Liver (tissue), 9 donors: ENCODE results near the gene TPGS1. TPM values are rescaled to one million over a fixed set of nuclear protein-coding genes. Genes with fewer than 3 reads are reported as not detected.

Source experiments
- DNase-seq: peaks from one replicate; pipeline ENCODE4 v3.0.0-alpha.2; 2017; ENCODE audit warnings: low spot score
- H3K27ac ChIP-seq, 2 donors: one replicate each; pipeline ENCODE4 v1.7.0; 2013; ENCODE audit warnings: inconsistent platforms in 2 of 2, low read length in 2 of 2, control low read depth in 1 of 2, low read depth in 1 of 2, mild to moderate bottlenecking in 1 of 2
- H3K27me3 ChIP-seq, 4 donors: one replicate each; pipeline versions ENCODE4 v1.6.1 to v1.7.0; 2013; ENCODE audit warnings: low read length in 3 of 4, inconsistent platforms in 1 of 4, mild to moderate bottlenecking in 1 of 4, moderate library complexity in 1 of 4; ENCODE audit not compliant: control insufficient read depth in 4 of 4, insufficient read depth in 4 of 4
- H3K36me3 ChIP-seq, 4 donors: one replicate each; pipeline versions ENCODE4 v1.6.1 to v1.7.0; 2013; ENCODE audit warnings: low read length in 3 of 4, mild to moderate bottlenecking in 3 of 4, low read depth in 1 of 4, moderate library complexity in 1 of 4; ENCODE audit not compliant: control insufficient read depth in 4 of 4, insufficient read depth in 3 of 4
- H3K4me1 ChIP-seq, 4 donors: one replicate each; pipeline versions ENCODE4 v1.6.1 to v1.7.0; 2013; ENCODE audit warnings: low read length in 3 of 4, mild to moderate bottlenecking in 3 of 4, moderate library complexity in 1 of 4; ENCODE audit not compliant: control insufficient read depth in 4 of 4, insufficient read depth in 4 of 4
- H3K4me3 ChIP-seq, 3 donors: one replicate each; pipeline versions ENCODE4 v1.6.1 to v1.7.0; 2013; ENCODE audit warnings: low read length in 3 of 3, control low read depth in 1 of 3, low read depth in 1 of 3, mild to moderate bottlenecking in 1 of 3
- H3K9ac ChIP-seq, 2 donors: one replicate each; pipeline ENCODE4 v1.7.0; 2013; ENCODE audit warnings: low read length in 2 of 2, mild to moderate bottlenecking in 2 of 2, moderate library complexity in 2 of 2, control low read depth in 1 of 2, low read depth in 1 of 2
- H3K9me3 ChIP-seq, 4 donors: one replicate each; pipeline versions ENCODE4 v1.6.1 to v1.7.0; 2013; ENCODE audit warnings: low read length in 3 of 4; ENCODE audit not compliant: control insufficient read depth in 4 of 4
- CTCF ChIP-seq: fragments of 150-350 bp; IDR thresholded peaks from 2 replicates; pipeline ENCODE4 v1.5.1; 2017; ENCODE audit warnings: improper control_type of control experiment, low read depth, low read length; ENCODE audit not compliant: missing input control
- FOXA1 ChIP-seq: IDR thresholded peaks from 2 replicates; pipeline ENCODE4 v1.6.1; 2016; ENCODE audit warnings: antibody characterized with exemption
- FOXA2 ChIP-seq: IDR thresholded peaks from 2 replicates; pipeline ENCODE4 v1.6.1; 2016; ENCODE audit warnings: antibody characterized with exemption
- GABPA ChIP-seq, 2 donors: IDR thresholded peaks in 1 of 2; conservative IDR thresholded peaks in 1 of 2; 2 replicates each; pipeline ENCODE4 v1.6.1; 2016; ENCODE audit warnings: antibody characterized with exemption in 2 of 2, mild to moderate bottlenecking in 1 of 2, moderate library complexity in 1 of 2
- HNF4A ChIP-seq, 2 donors: conservative IDR thresholded peaks; 2 replicates each; pipeline ENCODE4 v1.6.1; 2016; ENCODE audit warnings: antibody characterized with exemption in 2 of 2, mild to moderate bottlenecking in 2 of 2
- HNF4G ChIP-seq: IDR thresholded peaks from 2 replicates; pipeline ENCODE4 v1.6.1; 2016; ENCODE audit warnings: antibody characterized with exemption
- JUND ChIP-seq, 2 donors: IDR thresholded peaks; 2 replicates each; pipeline ENCODE4 v1.6.1; 2016; ENCODE audit warnings: antibody characterized with exemption in 2 of 2
- MAX ChIP-seq: IDR thresholded peaks from 2 replicates; pipeline ENCODE4 v1.6.1; 2016; ENCODE audit warnings: antibody characterized with exemption
- RAD21 ChIP-seq, 2 donors: IDR thresholded peaks; 2 replicates each; pipeline ENCODE4 v1.6.1; 2016; ENCODE audit warnings: antibody characterized with exemption in 2 of 2, mild to moderate bottlenecking in 2 of 2
- REST ChIP-seq: IDR thresholded peaks from 2 replicates; pipeline ENCODE4 v1.6.1; 2016; ENCODE audit warnings: antibody characterized with exemption, mild to moderate bottlenecking
- RXRA ChIP-seq, 2 donors: IDR thresholded peaks; 2 replicates each; pipeline ENCODE4 v1.6.1; 2017 to 2018; ENCODE audit warnings: antibody characterized with exemption in 2 of 2, mild to moderate bottlenecking in 1 of 2
- SP1 ChIP-seq: IDR thresholded peaks from 2 replicates; pipeline ENCODE4 v1.6.1; 2018; ENCODE audit warnings: antibody characterized with exemption, mild to moderate bottlenecking
- TAF1 ChIP-seq: conservative IDR thresholded peaks from 2 replicates; pipeline ENCODE4 v1.6.1; 2016; ENCODE audit warnings: antibody characterized with exemption, mild to moderate bottlenecking
- YY1 ChIP-seq: IDR thresholded peaks from 2 replicates; pipeline ENCODE4 v1.6.1; 2016; ENCODE audit warnings: antibody characterized with exemption, mild to moderate bottlenecking
- WGBS: extraction: QIAGEN DNeasy Blood & Tissue Kit; methylation state at CpG from one replicate; pipeline ENCODE4 v1.1.7; 2013; 5-methylcytosine and 5-hydroxymethylcytosine counted together
- polyA plus RNA-seq, 2 donors: library from polyadenylated mRNA; stranded (reverse) in 1 of 2; unstranded in 1 of 2; fragments of 200-250 nt in 1 of 2; fragments of >200 nt in 1 of 2; fragmentation: Nextera tagmentation in 1 of 2; extraction: Ambion mirVana in 1 of 2; gene quantifications; one replicate each; pipeline versions ENCODE4 v1.2.1 to v1.2.3, GENCODE V29; 2013 to 2015
- total RNA-seq, 2 donors: library from RNA; depleted of rRNA; stranded (reverse); fragments of >200 nt; gene quantifications; one replicate each; pipeline ENCODE4 v1.2.3, GENCODE V29; 2014
- donor health status: healthy.
- donor health status: healthy.
- donor health status: healthy.
- donor health status: healthy.
- donor health status: healthy.

The TPGS1 gene
- total and polyA plus RNA-seq, 4 donors: 1.7 to 15.5 (median 14.7) TPM

- H3K27me3 ChIP-seq: no peaks in the 10 kb centered on the region
- TF ChIP-seq RXRA (IDR thresholded peaks at IDR 0.05) (peak; percentile 29 to 57), HNF4A (conservative IDR thresholded peaks at IDR 0.05) (peak; percentile 49 to 57), MAX (no peak), SP1 (peak; percentile 65)
- peak overlapping the region; percentile 58 to 59 for H3K9ac ChIP-seq
- WGBS: 60% methylated on average over 38 of the region's 38 CpGs
- H3K27ac ChIP-seq: peak overlapping the region; percentile 94 to 95
- no peaks in the 10 kb centered on the region for H3K36me3 ChIP-seq
- H3K4me1 ChIP-seq: peaks cover 12 to 33% (median 17%) of the 10 kb centered on the region in 4 donors
- no peak for DNase-seq
- H3K4me3 ChIP-seq: peak overlapping the region; percentile 74 to 83 (median 75)
- no peaks in the 10 kb centered on the region for H3K9me3 ChIP-seq
Observed at GRCh38 chr19:530134-531008, 23.1 kb downstream of the TPGS1 start.

- peak; percentile 93 for DNase-seq
- Histone ChIP-seq H3K36me3 (peaks cover 0 to 2% (median 0%) of the 10 kb centered on the region in 4 donors), H3K27me3 (no peaks in the 10 kb centered on the region), H3K4me3 (peak overlapping the region; percentile 74 to 83 (median 75)), H3K27ac (peak overlapping the region; percentile 94 to 95), H3K4me1 (peaks cover 15 to 37% (median 22%) of the 10 kb centered on the region in 4 donors), H3K9ac (peak overlapping the region; percentile 58 to 59), H3K9me3 (no peaks in the 10 kb centered on the region)
- no peak for TF ChIP-seq MAX
- peak; percentile 2 for TF ChIP-seq CTCF
- TF ChIP-seq YY1: peak; percentile 19
- WGBS: under 1% methylated on average over 103 of the region's 103 CpGs
Observed at GRCh38 chr19:531009-531752, 23.9 kb downstream of the TPGS1 start.

- Histone ChIP-seq H3K4me1 (peaks cover 15 to 37% (median 22%) of the 10 kb centered on the region in 4 donors), H3K9ac (peak within 1 kb of the TSS; percentile 85 to 86), H3K36me3 (peaks cover 0 to 9% (median 5%) of the 10 kb centered on the region in 4 donors), H3K4me3 (peak within 1 kb of the TSS; percentile 81 to 83 (median 83)), H3K27ac (peak within 1 kb of the TSS; percentile 94 to 95), H3K27me3 (no peaks in the 10 kb centered on the region), H3K9me3 (no peaks in the 10 kb centered on the region)
- TF ChIP-seq HNF4A (conservative IDR thresholded peaks at IDR 0.05) (no peak), CTCF (no peak), JUND (IDR thresholded peaks at IDR 0.05) (no peak), FOXA1 (no peak), TAF1 (no peak), RAD21 (IDR thresholded peaks at IDR 0.05) (no peak), GABPA (IDR thresholded peaks at IDR 0.05 in 1 of 2, conservative IDR thresholded peaks at IDR 0.05 in 1 of 2) (no peak), FOXA2 (no peak), MAX (no peak), HNF4G (no peak), REST (no peak)
- WGBS: under 1% methylated on average over 84 of the region's 84 CpGs
- no peak for DNase-seq
Observed at GRCh38 chr19:531753-532560, 24.7 kb downstream of the TPGS1 start, which contains the start of gene CDC34. CDC34 (plus strand) TSS chr19:531760; CDS start chr19:531932, 172 bp downstream.
